Germinal center (tissue), 1 donor: ENCODE results near the gene KRTAP10-10.
"Not testable (repeated sequence)": the region's sequence is repeated elsewhere in the genome, so short reads cannot be mapped to it uniquely, and the experiment has no call there.

Experiments used
- DNase-seq: peaks from one replicate; pipeline ENCODE4 v3.0.0; 2012; ENCODE audit warnings: mixed read lengths, low spot score

The KRTAP10-10 gene

GRCh38 chr21:44684077-44684476 is 46.9 kb downstream of the KRTAP10-10 start:
- no peak for DNase-seq

GRCh38 chr21:44684483-44684882 is 47.3 kb downstream of the KRTAP10-10 start:
- no peak for DNase-seq

- not testable (repeated sequence) for DNase-seq
Measured at GRCh38 chr21:44685050-44685449, 47.9 kb downstream of the KRTAP10-10 start.

GRCh38 chr21:44686000-44686781 is 49.0 kb downstream of the KRTAP10-10 start:
- DNase-seq = no peak

GRCh38 chr21:44686843-44687561 is 49.8 kb downstream of the KRTAP10-10 start:
- no peak for DNase-seq

- DNase-seq = no peak
Measured at GRCh38 chr21:44687671-44688070, 50.5 kb downstream of the KRTAP10-10 start.
